HepG2 (cell line): ENCODE results near the gene SIGLEC10. TPM values are rescaled to one million over a fixed set of nuclear protein-coding genes. Genes with fewer than 3 reads are reported as not detected.

Source experiments
- AKAP8 ChIP-seq: sonication (generic); formaldehyde crosslinking; IDR thresholded peaks from 2 replicates; pipeline ENCODE4 v1.5.1; 2020; ENCODE audit warnings: mild to moderate bottlenecking, missing genetic modification reagents
- DPF2 ChIP-seq: sonication (generic); formaldehyde crosslinking; IDR thresholded peaks from 2 replicates; pipeline ENCODE4 v1.4.0; 2020; ENCODE audit warnings: mild to moderate bottlenecking, low read depth, missing genetic modification reagents, borderline replicate concordance
- HHEX ChIP-seq: IDR thresholded peaks from 2 replicates; pipeline ENCODE4 v1.6.1; 2016; ENCODE audit warnings: control low read depth
- MTA1 ChIP-seq: sonication (generic); formaldehyde crosslinking; IDR thresholded peaks from 2 replicates; pipeline ENCODE4 v1.4.0; 2020; ENCODE audit warnings: missing genetic modification reagents, mild to moderate bottlenecking, borderline replicate concordance
- NFYB ChIP-seq: sonication (generic); formaldehyde crosslinking; IDR thresholded peaks from 2 replicates; pipeline ENCODE4 v1.4.0; 2020; ENCODE audit warnings: missing genetic modification reagents
- RBM22 ChIP-seq: fragments of 200-400 bp; formaldehyde crosslinking; optimal IDR thresholded peaks from 2 replicates; pipeline ENCODE3; 2017; ENCODE audit warnings: mild to moderate bottlenecking, low read length, moderate library complexity
- SIX1 ChIP-seq: sonication (generic); formaldehyde crosslinking; IDR thresholded peaks from 2 replicates; pipeline ENCODE4 v1.4.0; 2020; ENCODE audit warnings: missing genetic modification reagents, borderline replicate concordance
- SP5 ChIP-seq: IDR thresholded peaks from 2 replicates; pipeline ENCODE4 v1.6.1; 2016; ENCODE audit warnings: low read depth, borderline replicate concordance
- WIZ ChIP-seq: sonication (generic); formaldehyde crosslinking; IDR thresholded peaks from 2 replicates; pipeline ENCODE4 v1.5.1; 2020; ENCODE audit warnings: mild to moderate bottlenecking, missing genetic modification reagents
- ZIK1 ChIP-seq: sonication (generic); formaldehyde crosslinking; IDR thresholded peaks from 2 replicates; pipeline ENCODE4 v1.5.0; 2020; ENCODE audit warnings: mild to moderate bottlenecking, low read depth, missing genetic modification reagents, borderline replicate concordance
- ZNF562 ChIP-seq: sonication (generic); formaldehyde crosslinking; IDR thresholded peaks from 2 replicates; pipeline ENCODE4 v1.8.0; 2022; ENCODE audit warnings: missing genetic modification reagents, borderline replicate concordance
- ZNF737 ChIP-seq: sonication (generic); formaldehyde crosslinking; IDR thresholded peaks from 2 replicates; pipeline ENCODE4 v1.5.0; 2020; ENCODE audit warnings: missing genetic modification reagents, mild to moderate bottlenecking, borderline replicate concordance
- ZNF792 ChIP-seq: IDR thresholded peaks from 2 replicates; pipeline ENCODE4 v1.6.1; 2016
- ZZZ3 ChIP-seq: sonication (generic); formaldehyde crosslinking; IDR thresholded peaks from 2 replicates; pipeline ENCODE4 v1.4.0; 2020; ENCODE audit warnings: missing genetic modification reagents, mild to moderate bottlenecking, borderline replicate concordance
- polyA plus RNA-seq, 8 experiments: library from polyadenylated mRNA; depleted of rRNA in 3 of 8; stranded (reverse) in 7 of 8; unstranded in 1 of 8; fragments of >200 nt; fragmentation: Illumina TruSeq in 4 of 8; extraction: Trizol in 4 of 8; gene quantifications; 2 replicates each; pipeline versions ENCODE4 v1.2.1 to v1.2.3, GENCODE V29; 2011 to 2016; ENCODE audit warnings: low read depth in 4 of 8, missing spikeins in 1 of 8, mixed read lengths in 1 of 8; ENCODE audit not compliant: insufficient read depth in 1 of 8
- total RNA-seq, 5 experiments: library from RNA; depleted of rRNA; stranded (reverse); fragments of >200 nt; fragmentation: Illumina TruSeq; extraction: Trizol; gene quantifications; 2 replicates each; pipeline ENCODE4 v1.2.3, GENCODE V29; 2016; ENCODE audit warnings: low read depth in 1 of 5
- TF ChIP-seq, protein P1 (sequence below): sonication (generic); formaldehyde crosslinking; IDR thresholded peaks from 2 replicates; pipeline ENCODE4 v1.4.0; 2020; ENCODE audit warnings: missing genetic modification reagents, mild to moderate bottlenecking, borderline replicate concordance
- TF ChIP-seq, protein P2 (sequence below): sonication (generic); formaldehyde crosslinking; IDR thresholded peaks from 2 replicates; pipeline ENCODE4 v1.5.0; 2020; ENCODE audit warnings: missing genetic modification reagents, mild to moderate bottlenecking, borderline replicate concordance
- TF ChIP-seq, protein P3 (sequence below): sonication (generic); formaldehyde crosslinking; IDR thresholded peaks from 2 replicates; pipeline ENCODE4 v1.8.0; 2022; ENCODE audit warnings: mild to moderate bottlenecking, missing genetic modification reagents; ENCODE audit not compliant: insufficient replicate concordance
- TF ChIP-seq, protein P4 (sequence below): IDR thresholded peaks from 2 replicates; pipeline ENCODE4 v1.6.1; 2016; ENCODE audit warnings: low read depth, missing genetic modification reagents, missing compliant biosample characterization
- TF ChIP-seq, protein P5 (sequence below): sonication (generic); formaldehyde crosslinking; IDR thresholded peaks from 2 replicates; pipeline ENCODE4 v1.5.0; 2020; ENCODE audit warnings: mild to moderate bottlenecking, missing genetic modification reagents

The SIGLEC10 gene
- total and polyA plus RNA-seq, 2 of the 13 experiments (the other 11 are each of a cell fraction or from before 2014, with no cell fraction given), result not detected

DNA sequence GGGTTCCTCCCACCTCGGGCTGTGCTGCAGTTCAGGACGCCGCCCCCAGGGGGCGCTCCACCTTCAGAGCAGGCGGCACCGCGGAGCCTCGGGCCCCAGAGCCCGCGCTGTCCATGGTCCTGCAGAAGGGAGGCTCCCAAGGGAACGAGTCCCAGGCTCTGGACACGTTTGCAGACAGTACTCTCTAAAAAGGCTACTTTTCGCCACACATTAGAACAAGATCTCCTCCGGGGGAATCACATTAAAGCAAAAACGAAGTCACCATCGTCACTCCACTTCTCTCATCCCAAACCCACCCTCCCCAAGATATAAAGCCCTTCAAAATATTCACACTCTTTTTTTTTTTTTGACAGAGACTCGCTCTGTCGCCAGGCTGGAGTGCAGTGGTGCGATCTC, 4.6 kb upstream of the SIGLEC10 start (continued):
- TF ChIP-seq, protein P1, sequence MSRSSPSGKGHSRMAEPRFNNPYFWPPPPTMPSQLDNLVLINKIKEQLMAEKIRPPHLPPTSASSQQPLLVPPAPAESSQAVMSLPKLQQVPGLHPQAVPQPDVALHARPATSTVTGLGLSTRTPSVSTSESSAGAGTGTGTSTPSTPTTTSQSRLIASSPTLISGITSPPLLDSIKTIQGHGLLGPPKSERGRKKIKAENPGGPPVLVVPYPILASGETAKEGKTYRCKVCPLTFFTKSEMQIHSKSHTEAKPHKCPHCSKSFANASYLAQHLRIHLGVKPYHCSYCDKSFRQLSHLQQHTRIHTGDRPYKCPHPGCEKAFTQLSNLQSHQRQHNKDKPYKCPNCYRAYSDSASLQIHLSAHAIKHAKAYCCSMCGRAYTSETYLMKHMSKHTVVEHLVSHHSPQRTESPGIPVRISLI (CRISPR knock-in tag), result 0 out of 2 replicates have a peak, but pooled peaks have one; percentile 18
- no peak for TF ChIP-seq RBM22
- TF ChIP-seq WIZ, result peak; percentile 99
- TF ChIP-seq DPF2, result no peak
- no peak for TF ChIP-seq HHEX
- TF ChIP-seq, protein P2, sequence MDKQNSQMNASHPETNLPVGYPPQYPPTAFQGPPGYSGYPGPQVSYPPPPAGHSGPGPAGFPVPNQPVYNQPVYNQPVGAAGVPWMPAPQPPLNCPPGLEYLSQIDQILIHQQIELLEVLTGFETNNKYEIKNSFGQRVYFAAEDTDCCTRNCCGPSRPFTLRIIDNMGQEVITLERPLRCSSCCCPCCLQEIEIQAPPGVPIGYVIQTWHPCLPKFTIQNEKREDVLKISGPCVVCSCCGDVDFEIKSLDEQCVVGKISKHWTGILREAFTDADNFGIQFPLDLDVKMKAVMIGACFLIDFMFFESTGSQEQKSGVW (CRISPR knock-in tag), result peak; percentile 97; the same call in 1 of the 2 replicates
- TF ChIP-seq AKAP8, result no peak
- no peak for TF ChIP-seq ZZZ3 (CRISPR knock-in tag)
- peak; percentile 58 for TF ChIP-seq NFYB (CRISPR knock-in tag)
- TF ChIP-seq ZIK1 (CRISPR knock-in tag), result peak; percentile 96
- TF ChIP-seq SP5, result peak; percentile 64
- no peak for TF ChIP-seq SIX1 (CRISPR knock-in tag)
- TF ChIP-seq, protein P3, sequence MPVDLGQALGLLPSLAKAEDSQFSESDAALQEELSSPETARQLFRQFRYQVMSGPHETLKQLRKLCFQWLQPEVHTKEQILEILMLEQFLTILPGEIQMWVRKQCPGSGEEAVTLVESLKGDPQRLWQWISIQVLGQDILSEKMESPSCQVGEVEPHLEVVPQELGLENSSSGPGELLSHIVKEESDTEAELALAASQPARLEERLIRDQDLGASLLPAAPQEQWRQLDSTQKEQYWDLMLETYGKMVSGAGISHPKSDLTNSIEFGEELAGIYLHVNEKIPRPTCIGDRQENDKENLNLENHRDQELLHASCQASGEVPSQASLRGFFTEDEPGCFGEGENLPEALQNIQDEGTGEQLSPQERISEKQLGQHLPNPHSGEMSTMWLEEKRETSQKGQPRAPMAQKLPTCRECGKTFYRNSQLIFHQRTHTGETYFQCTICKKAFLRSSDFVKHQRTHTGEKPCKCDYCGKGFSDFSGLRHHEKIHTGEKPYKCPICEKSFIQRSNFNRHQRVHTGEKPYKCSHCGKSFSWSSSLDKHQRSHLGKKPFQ, result peak; percentile 80
- TF ChIP-seq ZNF792 (CRISPR knock-in tag), result peak; percentile 98
- TF ChIP-seq, protein P4, sequence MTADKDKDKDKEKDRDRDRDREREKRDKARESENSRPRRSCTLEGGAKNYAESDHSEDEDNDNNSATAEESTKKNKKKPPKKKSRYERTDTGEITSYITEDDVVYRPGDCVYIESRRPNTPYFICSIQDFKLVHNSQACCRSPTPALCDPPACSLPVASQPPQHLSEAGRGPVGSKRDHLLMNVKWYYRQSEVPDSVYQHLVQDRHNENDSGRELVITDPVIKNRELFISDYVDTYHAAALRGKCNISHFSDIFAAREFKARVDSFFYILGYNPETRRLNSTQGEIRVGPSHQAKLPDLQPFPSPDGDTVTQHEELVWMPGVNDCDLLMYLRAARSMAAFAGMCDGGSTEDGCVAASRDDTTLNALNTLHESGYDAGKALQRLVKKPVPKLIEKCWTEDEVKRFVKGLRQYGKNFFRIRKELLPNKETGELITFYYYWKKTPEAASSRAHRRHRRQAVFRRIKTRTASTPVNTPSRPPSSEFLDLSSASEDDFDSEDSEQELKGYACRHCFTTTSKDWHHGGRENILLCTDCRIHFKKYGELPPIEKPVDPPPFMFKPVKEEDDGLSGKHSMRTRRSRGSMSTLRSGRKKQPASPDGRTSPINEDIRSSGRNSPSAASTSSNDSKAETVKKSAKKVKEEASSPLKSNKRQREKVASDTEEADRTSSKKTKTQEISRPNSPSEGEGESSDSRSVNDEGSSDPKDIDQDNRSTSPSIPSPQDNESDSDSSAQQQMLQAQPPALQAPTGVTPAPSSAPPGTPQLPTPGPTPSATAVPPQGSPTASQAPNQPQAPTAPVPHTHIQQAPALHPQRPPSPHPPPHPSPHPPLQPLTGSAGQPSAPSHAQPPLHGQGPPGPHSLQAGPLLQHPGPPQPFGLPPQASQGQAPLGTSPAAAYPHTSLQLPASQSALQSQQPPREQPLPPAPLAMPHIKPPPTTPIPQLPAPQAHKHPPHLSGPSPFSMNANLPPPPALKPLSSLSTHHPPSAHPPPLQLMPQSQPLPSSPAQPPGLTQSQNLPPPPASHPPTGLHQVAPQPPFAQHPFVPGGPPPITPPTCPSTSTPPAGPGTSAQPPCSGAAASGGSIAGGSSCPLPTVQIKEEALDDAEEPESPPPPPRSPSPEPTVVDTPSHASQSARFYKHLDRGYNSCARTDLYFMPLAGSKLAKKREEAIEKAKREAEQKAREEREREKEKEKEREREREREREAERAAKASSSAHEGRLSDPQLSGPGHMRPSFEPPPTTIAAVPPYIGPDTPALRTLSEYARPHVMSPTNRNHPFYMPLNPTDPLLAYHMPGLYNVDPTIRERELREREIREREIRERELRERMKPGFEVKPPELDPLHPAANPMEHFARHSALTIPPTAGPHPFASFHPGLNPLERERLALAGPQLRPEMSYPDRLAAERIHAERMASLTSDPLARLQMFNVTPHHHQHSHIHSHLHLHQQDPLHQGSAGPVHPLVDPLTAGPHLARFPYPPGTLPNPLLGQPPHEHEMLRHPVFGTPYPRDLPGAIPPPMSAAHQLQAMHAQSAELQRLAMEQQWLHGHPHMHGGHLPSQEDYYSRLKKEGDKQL (CRISPR knock-in tag), result 0 out of 2 replicates have a peak, but pooled peaks have one; percentile 37
- TF ChIP-seq, protein P5, sequence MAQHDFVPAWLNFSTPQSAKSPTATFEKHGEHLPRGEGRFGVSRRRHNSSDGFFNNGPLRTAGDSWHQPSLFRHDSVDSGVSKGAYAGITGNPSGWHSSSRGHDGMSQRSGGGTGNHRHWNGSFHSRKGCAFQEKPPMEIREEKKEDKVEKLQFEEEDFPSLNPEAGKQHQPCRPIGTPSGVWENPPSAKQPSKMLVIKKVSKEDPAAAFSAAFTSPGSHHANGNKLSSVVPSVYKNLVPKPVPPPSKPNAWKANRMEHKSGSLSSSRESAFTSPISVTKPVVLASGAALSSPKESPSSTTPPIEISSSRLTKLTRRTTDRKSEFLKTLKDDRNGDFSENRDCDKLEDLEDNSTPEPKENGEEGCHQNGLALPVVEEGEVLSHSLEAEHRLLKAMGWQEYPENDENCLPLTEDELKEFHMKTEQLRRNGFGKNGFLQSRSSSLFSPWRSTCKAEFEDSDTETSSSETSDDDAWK (CRISPR knock-in tag), result no peak
- TF ChIP-seq ZNF737 (CRISPR knock-in tag), result peak; percentile 89; the same call in 1 of the 2 replicates
- no peak for TF ChIP-seq ZNF562
- no peak for TF ChIP-seq MTA1 (CRISPR knock-in tag)
